Gastroesophageal sphincter (tissue), 3 donors: ENCODE measurements around the gene CATSPER3.

Experiments used
- EP300 ChIP-seq: sonication (generic); formaldehyde crosslinking; IDR thresholded peaks from one replicate; pipeline ENCODE4 v1.6.1; 2017; ENCODE audit warnings: antibody characterized with exemption, mild to moderate bottlenecking
- POLR2A ChIP-seq, 2 donors: fragments of 450-650 bp; IDR thresholded peaks; one replicate each; pipeline ENCODE4 v1.6.1; 2017; ENCODE audit warnings: antibody characterized with exemption in 2 of 2, mild to moderate bottlenecking in 2 of 2, moderate library complexity in 1 of 2
- POLR2AphosphoS5 ChIP-seq: sonication (generic); formaldehyde crosslinking; IDR thresholded peaks from one replicate; pipeline ENCODE4 v1.6.1; 2017; ENCODE audit warnings: antibody characterized with exemption
- TF ChIP-seq, protein P1 (sequence below), 4 experiments: fragments of 200-600 bp in 2 of 4; fragments of 450-650 bp in 2 of 4; sonication (generic) in 1 of 4; IDR thresholded peaks; one replicate each; pipeline ENCODE4 v1.5.1; 2017 to 2019; ENCODE audit warnings: antibody characterized with exemption in 4 of 4, mild to moderate bottlenecking in 2 of 4, moderate library complexity in 2 of 4

DNA sequence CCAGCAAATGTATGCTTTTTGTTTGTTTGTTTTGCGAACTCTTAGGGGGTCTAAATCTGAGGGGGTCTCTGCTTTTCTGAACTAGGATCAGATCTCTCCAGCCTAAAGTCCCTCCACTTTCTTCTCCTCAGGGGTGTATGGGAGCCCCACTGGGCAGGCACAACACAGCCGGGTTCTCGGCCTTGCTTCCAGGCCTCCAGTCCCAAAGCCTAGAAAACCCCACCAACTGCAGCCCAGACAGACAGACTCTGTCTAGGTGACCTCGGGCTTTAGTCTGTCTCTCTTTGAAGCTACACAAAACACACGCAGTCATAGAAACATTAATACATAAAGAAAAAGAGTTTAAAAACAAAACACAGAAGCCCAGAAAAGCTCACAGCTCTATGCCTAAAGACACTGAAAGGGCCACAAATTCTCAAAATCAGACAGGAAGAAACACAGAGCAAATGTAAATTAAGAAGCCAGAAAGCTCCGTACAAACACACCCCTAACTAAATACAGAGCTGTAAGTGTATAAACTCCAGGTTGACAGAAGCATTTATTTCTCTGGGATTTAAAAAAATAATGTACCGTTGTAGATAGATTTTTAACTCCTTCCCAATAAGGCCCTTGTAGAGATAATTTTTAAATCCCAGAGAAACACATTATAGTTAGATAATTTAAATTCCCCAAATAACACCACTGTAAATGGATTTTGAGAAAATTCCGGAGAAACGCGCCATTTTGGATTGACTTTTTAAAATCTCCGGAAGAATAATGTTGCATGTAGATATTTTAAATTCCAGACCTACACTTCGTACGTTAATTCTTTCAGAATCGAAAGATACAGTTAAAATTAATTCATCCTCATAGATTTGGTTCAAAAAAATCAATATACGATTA is 64.3 kb downstream of the CATSPER3 start:
- TF ChIP-seq POLR2AphosphoS5 (no peak), POLR2A (IDR thresholded peaks at IDR 0.05) (no peak), EP300 (no peak)
- TF ChIP-seq, protein P1, sequence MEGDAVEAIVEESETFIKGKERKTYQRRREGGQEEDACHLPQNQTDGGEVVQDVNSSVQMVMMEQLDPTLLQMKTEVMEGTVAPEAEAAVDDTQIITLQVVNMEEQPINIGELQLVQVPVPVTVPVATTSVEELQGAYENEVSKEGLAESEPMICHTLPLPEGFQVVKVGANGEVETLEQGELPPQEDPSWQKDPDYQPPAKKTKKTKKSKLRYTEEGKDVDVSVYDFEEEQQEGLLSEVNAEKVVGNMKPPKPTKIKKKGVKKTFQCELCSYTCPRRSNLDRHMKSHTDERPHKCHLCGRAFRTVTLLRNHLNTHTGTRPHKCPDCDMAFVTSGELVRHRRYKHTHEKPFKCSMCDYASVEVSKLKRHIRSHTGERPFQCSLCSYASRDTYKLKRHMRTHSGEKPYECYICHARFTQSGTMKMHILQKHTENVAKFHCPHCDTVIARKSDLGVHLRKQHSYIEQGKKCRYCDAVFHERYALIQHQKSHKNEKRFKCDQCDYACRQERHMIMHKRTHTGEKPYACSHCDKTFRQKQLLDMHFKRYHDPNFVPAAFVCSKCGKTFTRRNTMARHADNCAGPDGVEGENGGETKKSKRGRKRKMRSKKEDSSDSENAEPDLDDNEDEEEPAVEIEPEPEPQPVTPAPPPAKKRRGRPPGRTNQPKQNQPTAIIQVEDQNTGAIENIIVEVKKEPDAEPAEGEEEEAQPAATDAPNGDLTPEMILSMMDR (IDR thresholded peaks at IDR 0.05), result no peak
